ENCODE data around the gene NOS1AP.

DNA sequence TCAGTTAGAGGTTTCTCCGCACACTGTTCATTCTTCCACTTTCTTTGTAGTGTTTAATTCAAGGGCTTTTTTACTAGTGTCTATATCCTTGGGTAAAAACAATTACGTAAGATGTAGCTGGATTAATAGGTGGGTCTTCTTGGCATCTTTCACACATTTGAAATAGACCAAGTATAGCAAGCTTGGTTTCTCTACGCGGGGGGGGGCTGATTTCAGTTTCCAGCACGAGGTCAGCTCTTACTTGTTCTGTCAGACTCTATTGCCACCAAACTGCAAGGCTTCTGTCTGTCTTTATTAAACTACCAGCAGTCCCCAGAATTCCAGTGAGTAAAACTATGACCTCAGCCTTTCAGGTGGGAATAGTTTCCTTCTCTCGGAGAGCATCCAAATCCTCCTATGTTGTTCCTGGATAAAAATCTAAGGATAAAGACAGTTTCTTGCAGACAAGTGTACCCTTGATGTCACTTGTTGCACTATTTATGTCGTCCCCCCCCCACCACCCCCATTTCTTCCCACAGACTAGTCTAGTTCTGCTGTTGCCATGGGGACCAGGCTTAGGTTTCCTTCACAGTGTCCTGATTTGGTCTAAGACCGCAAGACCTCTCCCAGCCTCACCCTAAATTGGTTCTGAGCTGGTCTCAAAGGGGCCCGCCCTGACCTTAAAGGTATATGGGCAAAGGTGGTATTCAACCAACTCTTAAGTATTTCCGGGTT, 290.2 kb downstream of the NOS1AP start:
- TF ChIP-seq, protein P1, sequence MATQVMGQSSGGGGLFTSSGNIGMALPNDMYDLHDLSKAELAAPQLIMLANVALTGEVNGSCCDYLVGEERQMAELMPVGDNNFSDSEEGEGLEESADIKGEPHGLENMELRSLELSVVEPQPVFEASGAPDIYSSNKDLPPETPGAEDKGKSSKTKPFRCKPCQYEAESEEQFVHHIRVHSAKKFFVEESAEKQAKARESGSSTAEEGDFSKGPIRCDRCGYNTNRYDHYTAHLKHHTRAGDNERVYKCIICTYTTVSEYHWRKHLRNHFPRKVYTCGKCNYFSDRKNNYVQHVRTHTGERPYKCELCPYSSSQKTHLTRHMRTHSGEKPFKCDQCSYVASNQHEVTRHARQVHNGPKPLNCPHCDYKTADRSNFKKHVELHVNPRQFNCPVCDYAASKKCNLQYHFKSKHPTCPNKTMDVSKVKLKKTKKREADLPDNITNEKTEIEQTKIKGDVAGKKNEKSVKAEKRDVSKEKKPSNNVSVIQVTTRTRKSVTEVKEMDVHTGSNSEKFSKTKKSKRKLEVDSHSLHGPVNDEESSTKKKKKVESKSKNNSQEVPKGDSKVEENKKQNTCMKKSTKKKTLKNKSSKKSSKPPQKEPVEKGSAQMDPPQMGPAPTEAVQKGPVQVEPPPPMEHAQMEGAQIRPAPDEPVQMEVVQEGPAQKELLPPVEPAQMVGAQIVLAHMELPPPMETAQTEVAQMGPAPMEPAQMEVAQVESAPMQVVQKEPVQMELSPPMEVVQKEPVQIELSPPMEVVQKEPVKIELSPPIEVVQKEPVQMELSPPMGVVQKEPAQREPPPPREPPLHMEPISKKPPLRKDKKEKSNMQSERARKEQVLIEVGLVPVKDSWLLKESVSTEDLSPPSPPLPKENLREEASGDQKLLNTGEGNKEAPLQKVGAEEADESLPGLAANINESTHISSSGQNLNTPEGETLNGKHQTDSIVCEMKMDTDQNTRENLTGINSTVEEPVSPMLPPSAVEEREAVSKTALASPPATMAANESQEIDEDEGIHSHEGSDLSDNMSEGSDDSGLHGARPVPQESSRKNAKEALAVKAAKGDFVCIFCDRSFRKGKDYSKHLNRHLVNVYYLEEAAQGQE (IDR thresholded peaks at IDR 0.05; ENCODE audit: low read depth) = no peak
- TF ChIP-seq, protein P2, sequence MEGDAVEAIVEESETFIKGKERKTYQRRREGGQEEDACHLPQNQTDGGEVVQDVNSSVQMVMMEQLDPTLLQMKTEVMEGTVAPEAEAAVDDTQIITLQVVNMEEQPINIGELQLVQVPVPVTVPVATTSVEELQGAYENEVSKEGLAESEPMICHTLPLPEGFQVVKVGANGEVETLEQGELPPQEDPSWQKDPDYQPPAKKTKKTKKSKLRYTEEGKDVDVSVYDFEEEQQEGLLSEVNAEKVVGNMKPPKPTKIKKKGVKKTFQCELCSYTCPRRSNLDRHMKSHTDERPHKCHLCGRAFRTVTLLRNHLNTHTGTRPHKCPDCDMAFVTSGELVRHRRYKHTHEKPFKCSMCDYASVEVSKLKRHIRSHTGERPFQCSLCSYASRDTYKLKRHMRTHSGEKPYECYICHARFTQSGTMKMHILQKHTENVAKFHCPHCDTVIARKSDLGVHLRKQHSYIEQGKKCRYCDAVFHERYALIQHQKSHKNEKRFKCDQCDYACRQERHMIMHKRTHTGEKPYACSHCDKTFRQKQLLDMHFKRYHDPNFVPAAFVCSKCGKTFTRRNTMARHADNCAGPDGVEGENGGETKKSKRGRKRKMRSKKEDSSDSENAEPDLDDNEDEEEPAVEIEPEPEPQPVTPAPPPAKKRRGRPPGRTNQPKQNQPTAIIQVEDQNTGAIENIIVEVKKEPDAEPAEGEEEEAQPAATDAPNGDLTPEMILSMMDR (IDR thresholded peaks at IDR 0.05 in 2 of 3, conservative IDR thresholded peaks at IDR 0.05 in 1 of 3; ENCODE audit: borderline replicate concordance in 1 of 3, insufficient read depth in 1 of 3, low read depth in 2 of 3, low read length in 2 of 3) = no peak
- TF ChIP-seq SP1 (IDR thresholded peaks at IDR 0.05; ENCODE audit: low read depth) = no peak
- TF ChIP-seq SIN3A (IDR thresholded peaks at IDR 0.05; ENCODE audit: low read depth) = no peak
